Activated B cell treated with CpG ODN at 0.5 μM for 24 hours (primary cell): ENCODE results near the gene CXXC5. TPM values are rescaled to one million over a fixed set of nuclear protein-coding genes. Genes with fewer than 3 reads are reported as not detected.

Source experiments
- ATAC-seq: fragments of 200-7000 bp; cut with Tn5 transposase; one replicate; pipeline ENCODE4 v1.10.0; 2021; ENCODE audit warnings: low read depth, mild to moderate bottlenecking, moderate library complexity
- CTCF ChIA-PET: fragments of 350-600 bp; sonication (Branson Sonifier 250); formaldehyde crosslinking; loops from one replicate; lab custom pipeline; 2021; ENCODE audit warnings: antibody characterized with exemption; lab: Charles Lee
- POLR2A ChIA-PET: fragments of 350-600 bp; sonication (Branson Sonifier 250); formaldehyde crosslinking; loops from one replicate; lab custom pipeline; 2021; ENCODE audit warnings: antibody characterized with exemption; lab: Charles Lee
- DNase-seq: peaks from one replicate; pipeline ENCODE4 v3.0.0; 2022
- H3K27ac Mint-ChIP-seq: one replicate; pipeline ENCODE4 v1.8.0; 2020; ENCODE audit warnings: mixed read lengths
- H3K27me3 Mint-ChIP-seq: one replicate; pipeline ENCODE4 v1.8.0; 2021; ENCODE audit warnings: mixed read lengths
- H3K36me3 Mint-ChIP-seq: one replicate; pipeline ENCODE4 v1.8.0; 2021; ENCODE audit warnings: low read depth, mixed read lengths
- H3K4me1 Mint-ChIP-seq: one replicate; pipeline ENCODE4 v1.8.0; 2021; ENCODE audit warnings: mixed read lengths
- H3K4me3 Mint-ChIP-seq: one replicate; pipeline ENCODE4 v1.8.0; 2020; ENCODE audit warnings: mild to moderate bottlenecking, mixed read lengths
- H3K9me3 Mint-ChIP-seq: one replicate; pipeline ENCODE4 v1.8.0; 2020; ENCODE audit warnings: mixed read lengths
- CTCF ChIP-seq: fragments of 200-600 bp; IDR thresholded peaks from one replicate; pipeline ENCODE4 v1.8.0; 2022; ENCODE audit warnings: antibody characterized with exemption, mild to moderate bottlenecking
- intact Hi-C: fragments of 100-400 bp; cut with micrococcal nuclease; formaldehyde crosslinking; loops from one replicate; pipeline ENCODE4 v1.15.1; 2024
- total RNA-seq: library from RNA; stranded (reverse); gene quantifications from 2 replicates; pipeline ENCODE4 v1.2.3, GENCODE V29; 2022

Gene CXXC5
- total RNA-seq, 1 donor from 2014 or later = 115 TPM

GRCh38 chr5:139708877-139709581 lies 60.9 kb downstream of the CXXC5 start:
- Mint-ChIP-seq H3K4me3 (peak overlapping the region; percentile 52), H3K27me3 (no peaks in the 10 kb centered on the region), H3K4me1 (peaks cover 37% of the 10 kb centered on the region), H3K36me3 (no peaks in the 10 kb centered on the region), H3K27ac (no peak overlapping the region), H3K9me3 (no peaks in the 10 kb centered on the region)
- ChIA-PET CTCF (interaction anchor here (2.3 to 3.2 kb wide), 2 partner anchors 57 to 74 kb away, joined by 7 to 33 read pairs; no protein-coding TSS in a partner anchor), POLR2A (interaction anchor here (0.7 to 4.9 kb wide), 10 partner anchors 9 to 190 kb away, joined by 3 to 71 read pairs (median 7); partner anchors contain the start of genes CXXC5 and UBE2D2)
- DNase-seq (no peak), ATAC-seq (peak; percentile 9)
- intact Hi-C loops = loop anchor here (1.0 kb wide), 1 partner anchor 8 kb away; no protein-coding TSS in a partner anchor
- TF ChIP-seq CTCF = no peak

GRCh38 chr5:139709582-139710318 lies 61.6 kb downstream of the CXXC5 start:
- H3K4me1 Mint-ChIP-seq = peaks cover 37% of the 10 kb centered on the region
- H3K9me3 Mint-ChIP-seq = no peaks in the 10 kb centered on the region

GRCh38 chr5:139710319-139711066 lies 62.3 kb downstream of the CXXC5 start:
- Mint-ChIP-seq H3K4me1 (peaks cover 37% of the 10 kb centered on the region), H3K27ac (peak overlapping the region; percentile 69), H3K9me3 (no peaks in the 10 kb centered on the region), H3K4me3 (peak overlapping the region; percentile 70), H3K27me3 (no peaks in the 10 kb centered on the region), H3K36me3 (no peaks in the 10 kb centered on the region)
- intact Hi-C loops = loop anchor here (1.0 to 2.0 kb wide), 8 partner anchors 14 to 74 kb away; partner anchors contain the start of gene CXXC5
- peak; percentile 70 for DNase-seq
- ChIA-PET CTCF (interaction anchor here (0.9 to 3.2 kb wide), 9 partner anchors 20 to 75 kb away, joined by 3 to 33 read pairs (median 5); no protein-coding TSS in a partner anchor), POLR2A (interaction anchor here (0.6 to 4.9 kb wide), 24 partner anchors 11 to 417 kb away, joined by 3 to 71 read pairs (median 6); partner anchors contain the start of genes CXXC5 and MATR3)
- no peak for TF ChIP-seq CTCF
- peak; percentile 59 for ATAC-seq

More at GRCh38 chr5:139709582-139710318, 61.6 kb downstream of the CXXC5 start:
- H3K36me3 Mint-ChIP-seq = no peaks in the 10 kb centered on the region
- ChIA-PET CTCF (interaction anchor here (0.9 to 3.2 kb wide), 5 partner anchors 35 to 74 kb away, joined by 5 to 33 read pairs (median 7); no protein-coding TSS in a partner anchor), POLR2A (interaction anchor here (0.5 to 4.9 kb wide), 21 partner anchors 10 to 299 kb away, joined by 3 to 71 read pairs (median 6); partner anchors contain the start of genes CXXC5 and UBE2D2)
- H3K27me3 Mint-ChIP-seq = no peaks in the 10 kb centered on the region
- peak overlapping the region; percentile 69 for H3K27ac Mint-ChIP-seq
- intact Hi-C loops = loop anchor here (1.0 to 2.0 kb wide), 6 partner anchors 8 to 73 kb away; partner anchors contain the start of gene CXXC5
- peak overlapping the region; percentile 70 for H3K4me3 Mint-ChIP-seq
- TF ChIP-seq CTCF = no peak
- ATAC-seq (peak; percentile 26), DNase-seq (no peak)

- Mint-ChIP-seq H3K27me3 (no peaks in the 10 kb centered on the region), H3K9me3 (no peaks in the 10 kb centered on the region), H3K4me3 (peak overlapping the region; percentile 82), H3K36me3 (no peaks in the 10 kb centered on the region), H3K27ac (peak overlapping the region; percentile 46), H3K4me1 (peaks cover 30% of the 10 kb centered on the region)
- DNase-seq (no peak), ATAC-seq (peak; percentile 45)
- TF ChIP-seq CTCF = no peak
- CTCF ChIA-PET = interaction anchor here (1.4 to 3.2 kb wide), 7 partner anchors 21 to 76 kb away, joined by 3 to 33 read pairs (median 5); no protein-coding TSS in a partner anchor
- intact Hi-C loops = loop anchor here (1.0 to 2.0 kb wide), 6 partner anchors 14 to 62 kb away; partner anchors contain the start of gene CXXC5
- POLR2A ChIA-PET = interaction anchor here (0.6 to 4.9 kb wide), 22 partner anchors 11 to 417 kb away, joined by 3 to 71 read pairs (median 6); partner anchors contain the start of genes CXXC5 and MATR3
Observed at GRCh38 chr5:139711067-139711905, 63.1 kb downstream of the CXXC5 start.
